HEK293T (cell line): ENCODE measurements around the gene MAP4.

Source experiments
- CTCF ChIA-PET: fragments of 350-600 bp; formaldehyde crosslinking; extraction: SDS; loops from one replicate; lab custom pipeline; 2021; ENCODE audit warnings: antibody characterized with exemption, inconsistent platforms; lab: Yijun Ruan, JAX
- POLR2A ChIA-PET: fragments of 350-600 bp; formaldehyde crosslinking; extraction: SDS; loops from one replicate; lab custom pipeline; 2020; ENCODE audit warnings: antibody characterized with exemption, inconsistent platforms; lab: Yijun Ruan, JAX
- DNase-seq: peaks from one replicate; pipeline ENCODE4 v3.0.0; 2012; ENCODE audit warnings: mixed read lengths; ENCODE audit errors: extremely low spot score
- ARNT ChIP-seq: fragments of 450-650 bp; IDR thresholded peaks from 2 replicates; pipeline ENCODE4 v1.6.1; 2017; ENCODE audit warnings: mild to moderate bottlenecking
- BHLHE40 ChIP-seq: fragments of 450-650 bp; IDR thresholded peaks from 2 replicates; pipeline ENCODE4 v1.6.1; 2016; ENCODE audit warnings: mild to moderate bottlenecking, moderate library complexity, borderline replicate concordance
- CTBP1 ChIP-seq: fragments of 450-650 bp; IDR thresholded peaks from 2 replicates; pipeline ENCODE4 v1.6.1; 2016; ENCODE audit warnings: borderline replicate concordance
- ELF4 ChIP-seq: fragments of 450-650 bp; IDR thresholded peaks from 2 replicates; pipeline ENCODE4 v1.6.1; 2017; ENCODE audit warnings: antibody characterized with exemption
- FOXA1 ChIP-seq: fragments of 450-650 bp; IDR thresholded peaks from 2 replicates; pipeline ENCODE4 v1.6.1; 2016; ENCODE audit warnings: mild to moderate bottlenecking
- FOXK2 ChIP-seq: fragments of 450-650 bp; IDR thresholded peaks from 2 replicates; pipeline ENCODE4 v1.6.1; 2016; ENCODE audit warnings: mild to moderate bottlenecking
- FOXM1 ChIP-seq: fragments of 450-650 bp; IDR thresholded peaks from 2 replicates; pipeline ENCODE4 v1.6.1; 2017; ENCODE audit warnings: mild to moderate bottlenecking, borderline replicate concordance
- HDGF ChIP-seq: fragments of 450-650 bp; IDR thresholded peaks from 2 replicates; pipeline ENCODE4 v1.6.1; 2017; ENCODE audit warnings: antibody characterized with exemption, borderline replicate concordance
- L3MBTL2 ChIP-seq: fragments of 450-650 bp; conservative IDR thresholded peaks from 2 replicates; pipeline ENCODE4 v1.6.1; 2016; ENCODE audit warnings: mild to moderate bottlenecking
- LEF1 ChIP-seq: fragments of 450-650 bp; IDR thresholded peaks from 2 replicates; pipeline ENCODE4 v1.6.1; 2017; ENCODE audit warnings: mild to moderate bottlenecking, borderline replicate concordance
- NFRKB ChIP-seq: fragments of 450-650 bp; IDR thresholded peaks from 2 replicates; pipeline ENCODE4 v1.6.1; 2016; ENCODE audit warnings: mild to moderate bottlenecking, moderate library complexity
- PKNOX1 ChIP-seq: fragments of 450-650 bp; IDR thresholded peaks from 2 replicates; pipeline ENCODE4 v1.6.1; 2016
- SP1 ChIP-seq: fragments of 450-650 bp; IDR thresholded peaks from 2 replicates; pipeline ENCODE4 v1.6.1; 2017
- SUZ12 ChIP-seq: fragments of 450-650 bp; IDR thresholded peaks from 2 replicates; pipeline ENCODE4 v1.6.1; 2016; ENCODE audit warnings: mild to moderate bottlenecking
- TARDBP ChIP-seq: fragments of 450-650 bp; IDR thresholded peaks from 2 replicates; pipeline ENCODE4 v1.6.1; 2016
- ZNF384 ChIP-seq: fragments of 450-650 bp; IDR thresholded peaks from 2 replicates; pipeline ENCODE4 v1.6.1; 2016

MAP4 gene

GRCh38 chr3:47974974-47975470 is 41.2 kb downstream of the MAP4 start:
- ChIA-PET CTCF (no interaction called here), POLR2A (interaction anchor here (0.7 kb wide), 1 partner anchor 114 kb away, joined by 4 read pairs; no protein-coding TSS in a partner anchor)
- no peak for TF ChIP-seq SUZ12
- no peak for TF ChIP-seq FOXK2
- TF ChIP-seq LEF1: no peak
- no peak for TF ChIP-seq PKNOX1
- no peak for TF ChIP-seq ELF4
- TF ChIP-seq TARDBP: no peak
- no peak for TF ChIP-seq FOXM1
- TF ChIP-seq NFRKB: no peak
- TF ChIP-seq L3MBTL2: no peak
- DNase-seq: no peak

GRCh38 chr3:47971081-47971480 is 45.1 kb downstream of the MAP4 start:
- ChIA-PET POLR2A (no interaction called here), CTCF (interaction anchor here (0.6 kb wide), 2 partner anchors 61 to 68 kb away, joined by 3 to 4 read pairs; no protein-coding TSS in a partner anchor)
- TF ChIP-seq ARNT (no peak), BHLHE40 (no peak), L3MBTL2 (no peak), NFRKB (no peak), FOXK2 (no peak), ZNF384 (no peak), SUZ12 (no peak), FOXM1 (no peak), SP1 (no peak), PKNOX1 (no peak), ELF4 (no peak), FOXA1 (no peak), CTBP1 (no peak), LEF1 (no peak), HDGF (no peak), TARDBP (no peak)
- no peak for DNase-seq

GRCh38 chr3:47964740-47965139 is 51.5 kb downstream of the MAP4 start:
- ChIA-PET POLR2A (interaction anchor here (1.5 kb wide), 1 partner anchor 475 kb away, joined by 4 read pairs; the partner anchor contains the start of genes CCDC51 and TMA7), CTCF (no interaction called here)
- no peak for DNase-seq
- TF ChIP-seq LEF1 (no peak), SP1 (no peak), HDGF (no peak), ZNF384 (no peak), ELF4 (no peak), L3MBTL2 (no peak), SUZ12 (no peak)

- TF ChIP-seq L3MBTL2 (no peak), TARDBP (no peak)
- ChIA-PET POLR2A (no interaction called here), CTCF (interaction anchor here (0.6 kb wide), 1 partner anchor 433 kb away, joined by 4 read pairs; no protein-coding TSS in a partner anchor)
- DNase-seq: no peak
Observed at GRCh38 chr3:47961815-47962606, 54.2 kb downstream of the MAP4 start.

GRCh38 chr3:47961036-47961435 is 55.2 kb downstream of the MAP4 start:
- TF ChIP-seq BHLHE40 (no peak), TARDBP (no peak), SP1 (no peak), CTBP1 (no peak), LEF1 (no peak), HDGF (no peak), SUZ12 (no peak), FOXK2 (no peak), ZNF384 (no peak), NFRKB (no peak), ARNT (no peak), PKNOX1 (no peak), ELF4 (no peak), FOXM1 (no peak), L3MBTL2 (no peak), FOXA1 (no peak)
- ChIA-PET CTCF (interaction anchor here (0.8 kb wide), 1 partner anchor 123 kb away, joined by 3 read pairs; no protein-coding TSS in a partner anchor), POLR2A (no interaction called here)
- no peak for DNase-seq

- no peak for DNase-seq
- TF ChIP-seq PKNOX1 (no peak), ELF4 (no peak), CTBP1 (no peak), ZNF384 (no peak), L3MBTL2 (no peak), NFRKB (no peak), SP1 (no peak), FOXA1 (no peak), HDGF (no peak), TARDBP (no peak), LEF1 (no peak), SUZ12 (no peak), BHLHE40 (no peak), FOXK2 (no peak), ARNT (no peak), FOXM1 (no peak)
- ChIA-PET CTCF (no interaction called here), POLR2A (interaction anchor here (1.1 kb wide), 1 partner anchor 9 kb away, joined by 3 read pairs; no protein-coding TSS in a partner anchor)
Observed at GRCh38 chr3:47956521-47956920, 59.7 kb downstream of the MAP4 start.
